WERI-Rb-1 (cell line): Measurements from ENCODE around the gene LRGUK.
"Not testable (repeated sequence)": the region's sequence is repeated elsewhere in the genome, so short reads cannot be mapped to it uniquely, and the experiment has no call there.

Source experiments
- DNase-seq: peaks from one replicate; pipeline ENCODE4 v3.0.0-alpha.2; 2020
- H3K27ac ChIP-seq: fragments of 250-450 bp; sonication (Bioruptor Pico); 2 replicates; pipeline ENCODE4 v1.5.1; 2020; ENCODE audit warnings: mild to moderate bottlenecking, moderate library complexity
- H3K27me3 ChIP-seq: fragments of 250-450 bp; sonication (Bioruptor Pico); 2 replicates; pipeline ENCODE4 v1.5.1; 2021; ENCODE audit warnings: mild to moderate bottlenecking, low read depth, moderate library complexity; ENCODE audit not compliant: insufficient read depth, severe bottlenecking
- H3K36me3 ChIP-seq: fragments of 250-450 bp; sonication (Bioruptor Pico); 2 replicates; pipeline ENCODE4 v1.5.1; 2020; ENCODE audit warnings: mild to moderate bottlenecking, moderate library complexity
- H3K4me3 ChIP-seq: 2 replicates; pipeline ENCODE4 v1.5.1; 2011; ENCODE audit warnings: low read depth, mild to moderate bottlenecking, control low read depth, low read length
- H3K9me3 ChIP-seq: fragments of 250-450 bp; sonication (Bioruptor Pico); 2 replicates; pipeline ENCODE4 v1.5.1; 2021; ENCODE audit warnings: mild to moderate bottlenecking, moderate library complexity; ENCODE audit not compliant: severe bottlenecking
- TF ChIP-seq, protein P1 (sequence below): IDR thresholded peaks from 2 replicates; pipeline ENCODE4 v1.5.1; 2011; ENCODE audit warnings: low read depth, mild to moderate bottlenecking, control low read depth, inconsistent platforms, low read length

Gene LRGUK, protein sequence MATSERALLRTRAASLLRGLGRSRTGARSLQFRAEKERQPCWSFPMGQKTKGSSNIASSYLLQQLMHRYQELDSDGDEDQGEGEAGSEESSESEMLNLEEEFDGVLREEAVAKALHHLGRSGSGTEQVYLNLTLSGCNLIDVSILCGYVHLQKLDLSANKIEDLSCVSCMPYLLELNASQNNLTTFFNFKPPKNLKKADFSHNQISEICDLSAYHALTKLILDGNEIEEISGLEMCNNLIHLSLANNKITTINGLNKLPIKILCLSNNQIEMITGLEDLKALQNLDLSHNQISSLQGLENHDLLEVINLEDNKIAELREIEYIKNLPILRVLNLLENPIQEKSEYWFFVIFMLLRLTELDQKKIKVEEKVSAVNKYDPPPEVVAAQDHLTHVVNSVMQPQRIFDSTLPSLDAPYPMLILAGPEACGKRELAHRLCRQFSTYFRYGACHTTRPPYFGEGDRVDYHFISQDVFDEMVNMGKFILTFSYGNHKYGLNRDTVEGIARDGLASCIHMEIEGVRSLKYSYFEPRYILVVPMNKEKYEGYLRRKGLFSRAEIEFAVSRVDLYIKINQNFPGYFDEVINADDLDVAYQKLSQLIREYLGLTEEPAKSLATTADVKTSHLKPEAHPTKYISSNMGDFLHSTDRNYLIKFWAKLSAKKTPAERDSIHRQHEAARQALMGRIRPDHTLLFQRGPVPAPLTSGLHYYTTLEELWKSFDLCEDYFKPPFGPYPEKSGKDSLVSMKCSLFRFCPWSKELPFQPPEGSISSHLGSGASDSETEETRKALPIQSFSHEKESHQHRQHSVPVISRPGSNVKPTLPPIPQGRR

DNA sequence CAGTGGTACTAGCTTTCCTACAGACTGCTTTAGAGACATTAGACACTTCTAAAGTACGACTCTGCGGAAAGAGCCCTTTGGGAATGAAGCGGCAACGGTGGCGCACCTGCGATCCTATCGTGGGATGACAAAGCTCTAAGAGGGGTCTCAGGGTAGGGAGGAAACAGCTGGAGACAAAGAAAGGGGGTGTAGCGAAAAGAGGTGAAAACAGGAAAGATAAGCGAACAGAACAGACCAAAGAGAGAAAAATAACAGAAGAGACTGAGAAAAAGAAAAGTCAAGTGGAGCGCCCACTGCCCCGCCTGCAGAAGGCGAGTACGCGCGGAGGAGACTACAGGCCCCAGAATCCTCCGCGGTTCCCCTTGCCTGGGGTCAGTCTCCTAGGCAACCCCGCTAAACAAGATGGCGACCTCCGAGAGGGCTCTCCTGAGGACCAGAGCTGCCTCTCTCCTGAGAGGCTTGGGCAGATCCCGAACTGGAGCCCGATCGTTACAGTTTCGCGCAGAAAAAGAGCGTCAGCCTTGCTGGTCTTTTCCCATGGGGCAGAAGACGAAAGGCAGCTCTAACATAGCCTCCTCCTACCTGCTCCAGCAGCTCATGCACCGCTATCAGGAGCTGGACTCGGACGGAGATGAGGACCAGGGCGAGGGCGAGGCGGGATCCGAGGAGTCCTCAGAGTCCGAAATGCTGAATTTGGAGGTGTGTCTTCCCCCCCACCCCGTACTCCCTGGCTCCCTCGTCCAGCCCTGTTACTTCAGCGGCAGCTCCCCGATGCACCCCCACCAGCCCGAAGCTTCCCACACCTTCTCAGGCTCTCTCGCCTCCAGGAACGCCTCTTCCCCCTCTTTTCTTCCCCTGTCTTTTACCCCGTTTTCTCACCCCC lies at the start of gene LRGUK:
LRGUK (plus strand) TSS at position 375 of the 883 bp plus-strand sequence; CDS start at position 403, 28 bp downstream.
- Histone ChIP-seq H3K27me3 (no peaks in the 10 kb centered on the region), H3K27ac (no peak within 1 kb of the TSS), H3K9me3 (no peaks in the 10 kb centered on the region), H3K4me3 (peak within 1 kb of the TSS; percentile 58), H3K36me3 (no peaks in the 10 kb centered on the region)
- DNase-seq, result peak; percentile 82
- TF ChIP-seq, protein P1, sequence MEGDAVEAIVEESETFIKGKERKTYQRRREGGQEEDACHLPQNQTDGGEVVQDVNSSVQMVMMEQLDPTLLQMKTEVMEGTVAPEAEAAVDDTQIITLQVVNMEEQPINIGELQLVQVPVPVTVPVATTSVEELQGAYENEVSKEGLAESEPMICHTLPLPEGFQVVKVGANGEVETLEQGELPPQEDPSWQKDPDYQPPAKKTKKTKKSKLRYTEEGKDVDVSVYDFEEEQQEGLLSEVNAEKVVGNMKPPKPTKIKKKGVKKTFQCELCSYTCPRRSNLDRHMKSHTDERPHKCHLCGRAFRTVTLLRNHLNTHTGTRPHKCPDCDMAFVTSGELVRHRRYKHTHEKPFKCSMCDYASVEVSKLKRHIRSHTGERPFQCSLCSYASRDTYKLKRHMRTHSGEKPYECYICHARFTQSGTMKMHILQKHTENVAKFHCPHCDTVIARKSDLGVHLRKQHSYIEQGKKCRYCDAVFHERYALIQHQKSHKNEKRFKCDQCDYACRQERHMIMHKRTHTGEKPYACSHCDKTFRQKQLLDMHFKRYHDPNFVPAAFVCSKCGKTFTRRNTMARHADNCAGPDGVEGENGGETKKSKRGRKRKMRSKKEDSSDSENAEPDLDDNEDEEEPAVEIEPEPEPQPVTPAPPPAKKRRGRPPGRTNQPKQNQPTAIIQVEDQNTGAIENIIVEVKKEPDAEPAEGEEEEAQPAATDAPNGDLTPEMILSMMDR, result no peak

DNA sequence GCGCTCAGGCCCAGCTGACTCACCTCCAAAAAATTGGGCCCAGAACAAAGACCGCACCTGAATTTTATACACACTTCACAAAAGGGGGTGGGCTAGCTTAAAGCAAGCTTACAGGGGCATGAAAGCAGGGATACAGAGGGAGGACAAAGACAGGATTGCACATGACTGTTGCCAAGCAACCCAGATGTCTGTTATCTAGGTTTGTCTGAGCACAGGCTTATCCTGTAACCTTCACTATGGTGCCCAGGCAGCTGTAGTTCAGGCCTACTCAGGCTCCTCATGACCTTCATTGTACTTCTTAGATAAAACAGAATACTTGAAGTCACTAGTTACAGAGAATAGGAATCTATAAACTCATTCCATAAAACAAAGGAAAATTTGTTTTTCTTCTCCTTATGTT lies 49.6 kb upstream of the LRGUK start:
- not testable (repeated sequence) for H3K27me3 ChIP-seq, H3K36me3 ChIP-seq, H3K27ac ChIP-seq, H3K4me3 ChIP-seq, H3K9me3 ChIP-seq
- DNase-seq, result peak; percentile 22

DNA sequence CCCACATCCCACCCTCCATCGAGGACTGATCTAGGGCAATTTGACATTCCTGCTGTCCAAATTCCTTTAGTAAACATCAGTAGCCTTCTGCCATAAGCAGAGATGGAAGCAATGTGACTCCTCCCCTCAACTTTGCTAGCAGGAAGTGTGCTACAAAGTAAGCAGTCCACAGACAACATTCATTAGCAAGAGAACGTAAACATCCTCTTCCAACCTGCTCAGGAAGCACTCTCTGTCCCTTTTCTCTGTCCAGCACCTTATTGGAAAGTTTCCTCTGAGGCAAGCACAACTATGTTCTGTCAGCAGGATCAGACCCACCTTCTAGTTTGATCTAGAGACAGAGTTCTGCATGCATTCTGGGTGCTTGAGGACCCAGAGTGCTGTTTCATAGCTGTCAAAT lies 48.1 kb upstream of the LRGUK start:
- H3K27me3 ChIP-seq, result no peaks in the 10 kb centered on the region
- no peak overlapping the region for H3K27ac ChIP-seq
- TF ChIP-seq, protein P1, result no peak
- no peaks in the 10 kb centered on the region for H3K9me3 ChIP-seq
- no peak for DNase-seq
- H3K36me3 ChIP-seq, result no peaks in the 10 kb centered on the region
- no peak overlapping the region for H3K4me3 ChIP-seq

DNA sequence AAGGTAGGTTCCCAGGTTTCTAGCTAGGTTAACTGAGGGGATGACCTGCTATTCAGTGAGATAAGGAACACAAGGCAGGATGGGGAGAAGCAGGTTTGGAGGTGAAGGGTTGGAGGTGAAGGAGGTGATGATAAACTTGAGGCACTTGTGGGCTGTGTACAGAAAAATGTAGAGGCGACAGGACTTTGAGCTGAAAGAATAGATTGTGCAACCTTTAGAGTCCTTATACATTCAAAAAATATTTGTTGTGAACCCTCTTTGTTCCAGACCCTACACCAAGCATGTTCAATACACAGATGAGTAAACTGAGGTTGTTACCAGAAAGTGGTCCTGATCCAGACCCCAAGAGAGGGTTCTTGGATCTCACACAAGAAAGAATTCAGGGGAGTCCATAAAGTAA lies 45.4 kb upstream of the LRGUK start:
- no peak for DNase-seq
- no peaks in the 10 kb centered on the region for H3K27me3 ChIP-seq
- H3K9me3 ChIP-seq, result no peaks in the 10 kb centered on the region
- TF ChIP-seq, protein P1, result no peak
- no peaks in the 10 kb centered on the region for H3K36me3 ChIP-seq
- H3K27ac ChIP-seq, result no peak overlapping the region
- H3K4me3 ChIP-seq, result no peak overlapping the region

DNA sequence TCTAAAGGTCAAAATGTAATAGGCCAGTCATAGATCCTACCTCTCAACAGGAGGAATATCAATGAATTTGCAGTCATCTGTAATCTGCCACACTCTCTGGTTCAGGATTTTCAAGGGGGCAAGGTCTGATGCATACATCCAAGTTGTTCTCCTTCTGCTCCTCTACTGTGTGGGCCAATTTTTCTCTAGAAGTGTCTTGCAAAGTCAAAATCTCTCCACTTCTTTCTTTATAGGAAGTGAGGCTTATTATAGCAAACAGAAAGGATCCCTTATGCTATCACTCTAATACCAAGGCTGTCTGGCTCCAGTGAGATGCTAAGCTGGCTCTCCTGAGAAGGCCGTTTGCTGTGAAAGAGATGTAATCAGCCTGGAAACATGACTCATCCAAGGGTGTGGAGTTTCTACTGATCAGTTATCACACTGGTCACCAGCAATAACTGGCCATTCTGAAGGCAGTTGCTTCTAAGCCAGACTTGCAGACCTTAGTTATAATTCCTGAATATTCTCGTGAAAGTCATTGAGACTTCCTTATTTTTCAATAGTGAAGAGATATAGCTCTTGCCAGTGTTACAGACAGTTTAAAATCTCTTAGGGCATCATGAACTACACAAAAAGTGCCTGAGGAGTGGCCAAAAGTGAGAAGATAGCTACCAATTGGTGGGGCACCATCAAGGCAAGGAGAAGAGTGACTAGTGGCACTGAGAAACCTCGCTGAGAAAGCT lies 43.2 kb upstream of the LRGUK start:
- H3K9me3 ChIP-seq, result peaks cover 7% of the 10 kb centered on the region
- no peaks in the 10 kb centered on the region for H3K36me3 ChIP-seq
- H3K4me3 ChIP-seq, result no peak overlapping the region
- DNase-seq, result peak; percentile 24
- TF ChIP-seq, protein P1, result no peak
- H3K27me3 ChIP-seq, result no peaks in the 10 kb centered on the region
- no peak overlapping the region for H3K27ac ChIP-seq
